HG02884 (cell line): Measurements from ENCODE around the gene ARHGAP35.
"Not testable (repeated sequence)": the region's sequence is repeated elsewhere in the genome, so short reads cannot be mapped to it uniquely, and the experiment has no call there.

Source experiments
- ATAC-seq: cut with Tn5 transposase; IDR thresholded peaks from one replicate; pipeline ENCODE4 v1.9.1; 2021; ENCODE audit warnings: mild to moderate bottlenecking, moderate library complexity; ENCODE audit not compliant: unreplicated experiment

ARHGAP35 gene

DNA sequence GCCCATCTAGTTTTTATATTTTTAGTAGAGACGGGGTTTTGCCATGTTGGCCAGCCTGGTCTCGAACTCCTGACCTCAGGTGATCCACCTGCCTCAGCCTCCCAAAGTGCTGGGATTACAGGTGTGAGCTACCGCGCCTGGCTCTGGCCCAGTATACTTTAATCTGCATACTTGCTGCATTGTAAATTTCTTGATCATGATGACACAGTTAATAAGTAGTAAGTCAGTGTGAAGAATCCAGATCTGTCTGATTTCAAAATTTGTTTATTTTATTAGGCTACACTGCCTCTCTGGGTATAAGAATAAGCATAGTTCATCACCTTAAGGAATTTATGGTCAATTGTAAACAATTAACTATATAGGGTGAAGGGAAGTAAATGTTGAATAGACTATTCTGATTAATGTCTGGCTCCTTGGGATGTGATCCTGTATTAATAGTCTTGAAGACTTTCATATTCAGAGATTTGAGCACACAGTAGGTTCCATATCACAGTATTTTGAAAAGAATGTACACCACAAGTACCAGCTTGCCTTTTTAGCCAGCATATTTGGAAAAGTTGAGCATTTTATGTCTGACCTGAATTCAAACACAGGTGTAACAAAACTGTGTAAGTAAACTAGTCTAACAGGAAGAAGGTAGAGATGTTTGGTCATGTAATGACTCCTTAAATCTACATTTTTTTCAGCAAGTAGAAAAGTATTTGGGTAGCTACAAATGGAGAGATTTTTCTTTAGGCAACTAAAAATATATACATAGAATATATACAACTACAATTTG lies 7.4 kb downstream of the ARHGAP35 start:
- ATAC-seq: no peak

DNA sequence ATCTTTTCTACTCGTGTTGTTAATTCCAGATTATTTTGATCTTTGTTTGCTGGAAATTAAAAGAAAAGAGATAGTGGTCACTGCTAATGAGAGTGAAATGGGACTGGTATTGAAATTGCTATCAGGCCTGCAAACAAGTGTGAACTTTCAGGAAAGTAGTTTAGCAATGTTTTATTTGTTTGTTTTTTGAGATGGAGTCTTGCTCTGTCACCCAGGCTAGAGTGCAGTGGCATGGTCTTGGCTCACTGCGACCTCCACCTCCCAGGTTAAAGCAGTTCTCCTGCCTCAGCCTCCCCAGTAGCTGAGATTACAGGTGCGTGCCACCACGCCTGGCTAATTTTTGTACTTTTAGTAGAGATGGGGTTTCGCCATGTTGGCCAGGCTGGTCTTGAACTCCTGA lies 10.4 kb downstream of the ARHGAP35 start:
- not testable (repeated sequence) for ATAC-seq

DNA sequence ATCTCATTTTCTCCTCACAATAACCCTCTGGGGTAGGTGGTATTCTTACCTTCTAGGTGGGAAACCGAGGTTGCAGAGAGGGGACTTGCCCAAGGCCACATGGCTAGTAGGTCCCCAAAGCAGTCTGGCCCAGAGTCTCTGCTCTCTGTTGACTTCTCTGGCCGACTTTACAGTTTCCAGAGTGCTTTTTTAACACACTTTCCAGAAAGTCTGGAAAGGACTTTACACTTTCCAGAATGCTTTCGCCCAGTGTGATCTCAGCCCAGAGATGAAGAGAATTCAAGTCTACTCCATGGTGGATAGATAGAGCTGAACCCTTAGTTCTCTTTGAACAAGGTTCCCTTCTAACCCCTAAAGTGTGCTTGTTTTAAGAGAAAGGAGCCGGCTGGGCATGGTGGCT lies 12.2 kb downstream of the ARHGAP35 start:
- no peak for ATAC-seq

DNA sequence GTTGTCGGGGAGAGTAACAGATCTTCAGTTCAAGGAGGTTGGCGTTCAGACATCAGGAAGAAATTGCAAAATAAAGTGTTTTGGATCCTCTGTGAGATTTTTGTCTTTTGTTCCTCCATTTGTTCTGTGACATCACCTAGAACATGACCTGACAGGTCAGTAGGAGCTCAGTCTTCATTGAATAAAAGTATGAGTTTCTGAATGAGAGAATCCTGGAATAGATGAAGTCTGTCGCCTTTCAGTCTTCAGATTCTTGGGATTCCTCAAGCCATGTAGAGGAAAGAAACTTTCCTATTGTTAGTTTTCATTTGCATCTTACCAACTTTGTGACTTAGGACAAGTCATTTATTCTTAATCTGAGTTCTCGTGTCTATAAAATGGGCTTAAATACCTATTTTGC lies 14.4 kb downstream of the ARHGAP35 start:
- ATAC-seq: no peak

- no peak for ATAC-seq
Observed at GRCh38 chr19:46875657-46876056, 14.9 kb downstream of the ARHGAP35 start.

GRCh38 chr19:46878613-46879375 lies 18.0 kb downstream of the ARHGAP35 start:
- no peak for ATAC-seq

GRCh38 chr19:46880431-46880830 lies 19.6 kb downstream of the ARHGAP35 start:
- ATAC-seq: no peak

GRCh38 chr19:46881092-46881491 lies 20.3 kb downstream of the ARHGAP35 start:
- ATAC-seq: no peak

- no peak for ATAC-seq
Observed at GRCh38 chr19:46882034-46882433, 21.2 kb downstream of the ARHGAP35 start.

DNA sequence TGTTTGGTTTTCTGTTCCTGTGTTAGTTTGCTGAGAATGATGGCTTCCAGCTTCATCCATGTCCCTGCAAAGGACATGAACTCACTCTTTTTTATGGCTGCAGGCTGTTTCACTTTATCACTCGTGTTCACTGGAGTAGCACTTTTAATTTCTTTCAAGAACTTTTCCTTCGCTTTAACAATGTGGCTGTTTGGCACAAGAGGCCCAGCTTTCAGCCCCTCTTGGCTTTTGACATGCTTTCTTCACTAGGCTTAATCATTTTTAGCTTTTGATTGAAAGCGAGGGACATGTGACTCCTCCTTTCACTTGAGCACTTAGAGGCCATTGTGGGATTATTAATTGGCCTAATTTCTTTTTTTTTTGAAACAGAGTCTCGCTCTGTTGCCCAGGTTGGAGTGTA lies 22.0 kb downstream of the ARHGAP35 start:
- not testable (repeated sequence) for ATAC-seq

GRCh38 chr19:46885411-46885810 lies 24.6 kb downstream of the ARHGAP35 start:
- no peak for ATAC-seq

- no peak for ATAC-seq
Observed at GRCh38 chr19:46886546-46887239, 25.9 kb downstream of the ARHGAP35 start.

DNA sequence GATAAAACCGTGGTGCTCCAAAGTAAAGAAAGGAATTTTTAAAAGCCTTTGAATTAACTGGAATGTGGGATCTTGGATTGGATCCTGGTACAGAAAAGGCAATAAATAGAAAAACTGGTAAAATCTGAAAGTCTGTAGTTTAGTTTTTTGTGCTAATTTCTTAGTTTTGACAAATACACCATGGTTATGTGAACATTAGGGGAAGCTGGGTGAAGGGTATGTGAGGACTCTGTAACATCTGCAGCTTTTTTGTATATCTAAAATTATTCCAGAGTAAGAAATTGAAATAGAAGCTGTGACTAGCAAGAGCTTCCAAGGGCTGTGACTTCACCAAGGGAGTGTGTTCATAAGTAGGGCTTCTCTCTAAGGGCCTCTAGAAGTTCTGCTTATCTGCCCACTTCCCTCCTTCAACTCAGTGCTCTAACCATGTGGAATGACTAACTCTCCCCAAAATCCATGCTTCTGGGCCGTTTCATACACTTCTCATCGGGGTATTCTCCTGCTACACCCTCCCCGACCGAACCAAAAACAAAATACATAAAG lies 26.5 kb downstream of the ARHGAP35 start:
- no peak for ATAC-seq

GRCh38 chr19:46890423-46891170 lies 29.8 kb downstream of the ARHGAP35 start:
- ATAC-seq: no peak

- no peak for ATAC-seq
Observed at GRCh38 chr19:46892252-46893179, 31.7 kb downstream of the ARHGAP35 start.

DNA sequence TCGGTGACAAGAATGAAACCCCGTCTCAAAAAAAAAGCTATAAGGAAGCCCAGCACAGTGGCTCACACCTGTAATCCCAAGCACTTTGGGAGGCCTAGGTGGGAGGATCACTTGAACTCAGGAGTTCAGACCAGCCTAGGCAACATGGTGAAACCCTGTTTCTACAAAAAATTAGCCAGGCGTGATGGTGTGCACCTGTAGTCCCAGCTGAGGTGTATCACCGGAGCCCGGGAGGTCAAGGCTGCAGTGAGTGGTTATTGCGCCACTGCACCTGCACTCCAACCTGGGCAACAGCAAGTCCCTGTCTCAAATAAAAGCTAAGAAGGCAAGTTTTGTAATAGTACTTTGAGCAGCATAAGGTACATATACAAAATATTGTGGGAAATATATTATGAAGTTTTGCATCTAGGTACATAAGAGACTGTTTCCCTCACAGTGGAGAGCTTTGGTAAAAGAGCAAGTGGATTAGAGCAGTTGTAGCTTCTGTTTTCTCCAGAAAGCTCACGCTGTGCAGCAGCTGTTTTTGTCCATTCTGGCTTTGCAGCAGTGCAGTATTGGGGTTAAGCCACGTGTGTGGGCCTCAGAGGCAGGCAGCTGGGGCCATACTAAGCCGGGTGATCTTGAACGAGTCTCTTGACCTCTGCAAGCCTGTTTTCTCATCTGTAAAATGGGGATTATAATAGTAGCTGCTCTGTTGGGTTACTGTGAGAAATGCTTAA lies 35.4 kb downstream of the ARHGAP35 start:
- ATAC-seq: no peak

GRCh38 chr19:46898731-46899130 lies 37.9 kb downstream of the ARHGAP35 start:
- no peak for ATAC-seq

- no peak for ATAC-seq
Observed at GRCh38 chr19:46900341-46900740, 39.5 kb downstream of the ARHGAP35 start.
